Endothelial cell of umbilical vein (primary cell): ENCODE data around the gene ALPK1. TPM values are rescaled to one million over a fixed set of nuclear protein-coding genes. Genes with fewer than 3 reads are reported as not detected.

Experiments
- BruUV-seq: library from RNA; stranded (reverse); fragments of 400-500 nt; replicated peaks from 2 replicates; lab custom pipeline; 2021; lab: Mats Ljungman, UMichigan
- CTCF ChIA-PET: fragments of 300-600, 350-600 bp; sonication (Branson Sonifier 250); formaldehyde crosslinking; loops from one replicate; lab custom pipeline; 2021; ENCODE audit warnings: antibody characterized with exemption, inconsistent platforms; lab: Charles Lee
- POLR2A ChIA-PET: fragments of 300-600, 350-600 bp; sonication (Branson Sonifier 250); formaldehyde crosslinking; loops from one replicate; lab custom pipeline; 2021; ENCODE audit warnings: antibody characterized with exemption, inconsistent platforms; lab: Charles Lee
- DNase-seq: peaks from one replicate; pipeline ENCODE4 v3.0.0-alpha.2; 2011; ENCODE audit warnings: low read depth, low spot score
- FAIRE-seq: peaks from 2 replicates; lab custom pipeline; 2011; peaks lifted over from hg19 to GRCh38; lab: Jason Lieb, UNC
- H2AFZ ChIP-seq: 2 replicates; pipeline ENCODE4 v1.6.0; 2012; ENCODE audit warnings: low read depth, low read length, control low read depth, inconsistent platforms
- H3K27ac ChIP-seq: 2 replicates; pipeline ENCODE4 v1.5.1; 2011; ENCODE audit warnings: low read depth, mild to moderate bottlenecking, control low read depth, low read length, moderate library complexity; ENCODE audit not compliant: insufficient read depth
- H3K27me3 ChIP-seq, 2 experiments: 2 replicates each; pipeline versions ENCODE4 v1.6.0 to v1.6.1; 2011; ENCODE audit warnings: low read length in 2 of 2, mixed read lengths in 1 of 2; ENCODE audit not compliant: control insufficient read depth in 2 of 2, insufficient read depth in 2 of 2
- H3K36me3 ChIP-seq, 2 experiments: 2 replicates in 1 of 2; 3 replicates in 1 of 2; pipeline ENCODE4 v1.5.1; 2011; ENCODE audit warnings: low read length in 2 of 2, mild to moderate bottlenecking in 1 of 2, moderate library complexity in 1 of 2; ENCODE audit not compliant: control insufficient read depth in 2 of 2, insufficient read depth in 2 of 2; ENCODE audit errors: extremely low read depth in 1 of 2
- H3K4me1 ChIP-seq: 3 replicates; pipeline ENCODE4 v1.5.1; 2011; ENCODE audit warnings: mild to moderate bottlenecking, low read length; ENCODE audit not compliant: control insufficient read depth, insufficient read depth; ENCODE audit errors: extremely low read depth
- H3K4me2 ChIP-seq: 2 replicates; pipeline ENCODE4 v1.6.1; 2011; ENCODE audit warnings: low read length, control low read depth, mixed read lengths; ENCODE audit not compliant: insufficient read depth
- H3K4me3 ChIP-seq, 3 experiments: fragments of 200-600 bp in 1 of 3; sonication (generic), shearing (Covaris generic) in 1 of 3; replicated peaks in 1 of 3; 2 replicates each; pipeline ENCODE4 v1.5.1; 2011 to 2016; ENCODE audit warnings: control low read depth in 3 of 3, low read length in 3 of 3, mild to moderate bottlenecking in 2 of 3, inconsistent platforms in 1 of 3, low read depth in 1 of 3, moderate library complexity in 1 of 3; ENCODE audit not compliant: insufficient read depth in 1 of 3
- H3K79me2 ChIP-seq: 2 replicates; pipeline ENCODE4 v1.6.0; 2012; ENCODE audit warnings: low read length, inconsistent platforms; ENCODE audit not compliant: control insufficient read depth, insufficient read depth
- H3K9ac ChIP-seq: replicated peaks from 2 replicates; pipeline ENCODE3; 2011; ENCODE audit warnings: low read length, control low read depth; ENCODE audit not compliant: insufficient read depth; ENCODE audit errors: extremely low read depth
- H3K9me1 ChIP-seq: replicated peaks from 3 replicates; pipeline ENCODE4 v1.6.0; 2011; ENCODE audit warnings: mild to moderate bottlenecking, low read length; ENCODE audit not compliant: control insufficient read depth, insufficient read depth; ENCODE audit errors: extremely low read depth
- H3K9me3 ChIP-seq: replicated peaks from 2 replicates; pipeline ENCODE4 v1.5.1; 2012; ENCODE audit warnings: low read length, inconsistent platforms; ENCODE audit not compliant: control insufficient read depth, insufficient read depth
- H4K20me1 ChIP-seq: replicated peaks from 2 replicates; pipeline ENCODE3; 2011; ENCODE audit warnings: mild to moderate bottlenecking, low read length; ENCODE audit not compliant: control insufficient read depth, insufficient read depth; ENCODE audit errors: extremely low read depth
- EZH2 ChIP-seq: IDR thresholded peaks from 2 replicates; pipeline ENCODE4 v1.6.1; 2012; ENCODE audit warnings: borderline replicate concordance, low read depth, mild to moderate bottlenecking, moderate library complexity, low read length, inconsistent platforms; ENCODE audit not compliant: severe bottlenecking
- FOS ChIP-seq: IDR thresholded peaks from 2 replicates; pipeline ENCODE4 v1.6.1; 2011; ENCODE audit warnings: mild to moderate bottlenecking, low read length, moderate library complexity, borderline replicate concordance; ENCODE audit not compliant: insufficient read depth
- GATA2 ChIP-seq: IDR thresholded peaks from 2 replicates; pipeline ENCODE4 v1.7.0; 2011; ENCODE audit warnings: low read depth, mild to moderate bottlenecking, moderate library complexity, mixed read lengths, low read length; ENCODE audit not compliant: insufficient read length, insufficient read depth
- JUN ChIP-seq: IDR thresholded peaks from 2 replicates; pipeline ENCODE4 v1.6.1; 2011; ENCODE audit warnings: borderline replicate concordance, low read depth; ENCODE audit not compliant: insufficient read length, insufficient read depth
- MYC ChIP-seq: IDR thresholded peaks from one replicate; pipeline ENCODE4 v1.6.1; 2011; ENCODE audit warnings: mild to moderate bottlenecking, low read depth, low read length
- POLR2A ChIP-seq: IDR thresholded peaks from 2 replicates; pipeline ENCODE4 v1.6.1; 2012; ENCODE audit warnings: low read depth, mild to moderate bottlenecking, control low read depth, low read length
- POLR2AphosphoS5 ChIP-seq: IDR thresholded peaks from 2 replicates; pipeline ENCODE4 v1.6.1; 2012; ENCODE audit warnings: low read depth, mild to moderate bottlenecking, control low read depth, low read length, moderate library complexity; ENCODE audit not compliant: insufficient read depth
- dilution Hi-C: fragments of 300-500 bp; cut with MboI; formaldehyde crosslinking; loops from one replicate; pipeline ENCODE4 v1.15.0; 2019; ENCODE audit warnings: low sequenced_read_pairs; ENCODE audit not compliant: extremely low pct_ligation_motif_present
- intact Hi-C: fragments of 100-400 bp; cut with micrococcal nuclease; formaldehyde crosslinking; loops from one replicate; pipeline ENCODE4 v1.10.0; 2022
- polyA plus RNA-seq, 4 experiments: library from polyadenylated mRNA; depleted of rRNA in 3 of 4; stranded (reverse) in 3 of 4; unstranded in 1 of 4; fragments of >200 nt; gene quantifications; 2 replicates each; pipeline versions ENCODE4 v1.2.1 to v1.2.3, GENCODE V29; 2011 to 2012; ENCODE audit warnings: missing spikeins in 1 of 4
- total RNA-seq: library from RNA; stranded (reverse); gene quantifications from 2 replicates; pipeline ENCODE4 v1.2.3, GENCODE V29; 2021
- TF ChIP-seq, protein P1 (sequence below): IDR thresholded peaks from 2 replicates; pipeline ENCODE4 v1.6.1; 2011; ENCODE audit not compliant: insufficient read depth, insufficient read length
- TF ChIP-seq, protein P2 (sequence below), 2 donors: IDR thresholded peaks; 1 replicate in 1 of 2; 2 replicates in 1 of 2; pipeline ENCODE4 v1.5.1; 2011; ENCODE audit warnings: low read length in 2 of 2, mild to moderate bottlenecking in 2 of 2, moderate library complexity in 2 of 2, control low read depth in 1 of 2, inconsistent platforms in 1 of 2, low read depth in 1 of 2; ENCODE audit not compliant: insufficient read depth in 1 of 2; ENCODE audit errors: extremely low read depth in 1 of 2

Gene ALPK1
- total and polyA plus RNA-seq, 2 donors (not counting 3 experiments of a cell fraction or from before 2014, with no cell fraction given): 1.4 to 5.5 TPM

DNA sequence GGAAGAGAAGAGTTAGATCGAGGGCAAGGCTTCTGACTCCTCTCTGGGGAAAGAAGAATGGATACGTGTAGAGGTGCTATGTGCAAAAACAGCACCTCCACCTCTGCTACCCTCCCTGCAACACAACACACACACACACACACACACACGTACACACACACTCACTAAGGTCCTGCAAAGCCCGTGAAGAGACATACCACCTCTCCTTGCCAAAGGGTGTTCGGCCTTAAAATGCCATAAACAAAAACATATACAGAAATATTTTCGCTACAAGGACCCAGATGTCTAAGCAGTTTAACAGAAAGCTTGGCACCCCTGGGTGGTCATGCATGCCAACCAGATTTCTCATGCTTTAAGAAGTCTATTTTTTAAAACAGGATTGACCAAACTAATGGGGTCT is 13.0 kb upstream of the ALPK1 start:
- no peak overlapping the region for H3K27ac ChIP-seq

More for the DNA sequence above, 13.0 kb upstream of the ALPK1 start:
- H3K4me3 ChIP-seq: peak overlapping the region in 2 of 3 experiments; percentile 77 to 92
- H3K4me2 ChIP-seq: peak overlapping the region; percentile 94
- H3K9ac ChIP-seq: peak overlapping the region; percentile 23
- DNase-seq (peak; percentile 33), FAIRE-seq (peak; percentile 42)
- ChIA-PET POLR2A (no interaction called here), CTCF (interaction anchor here (0.7 to 1.5 kb wide), 3 partner anchors 47 to 478 kb away, joined by 3 to 6 read pairs (median 5); no protein-coding TSS in a partner anchor)
- H3K9me3 ChIP-seq: no peaks in the 10 kb centered on the region
- no peaks in the 10 kb centered on the region for H4K20me1 ChIP-seq
- no peaks in the 10 kb centered on the region for H3K9me1 ChIP-seq
- peaks cover 40% of the 10 kb centered on the region for H3K79me2 ChIP-seq
- peaks cover 16% of the 10 kb centered on the region for H3K4me1 ChIP-seq
- intact Hi-C loops (loop anchor here (2.0 kb wide), 3 partner anchors 13 to 137 kb away; no protein-coding TSS in a partner anchor), dilution Hi-C loops (no loop called here)
- no peak overlapping the region for H2AFZ ChIP-seq
- no peaks in the 10 kb centered on the region for H3K36me3 ChIP-seq
- no peaks in the 10 kb centered on the region for H3K27me3 ChIP-seq
- BruUV-seq: no TSS peak
- no peak for TF ChIP-seq EZH2
- TF ChIP-seq, protein P1, sequence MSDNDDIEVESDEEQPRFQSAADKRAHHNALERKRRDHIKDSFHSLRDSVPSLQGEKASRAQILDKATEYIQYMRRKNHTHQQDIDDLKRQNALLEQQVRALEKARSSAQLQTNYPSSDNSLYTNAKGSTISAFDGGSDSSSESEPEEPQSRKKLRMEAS: no peak
- no peak for TF ChIP-seq GATA2
- TF ChIP-seq JUN: no peak
- no peak for TF ChIP-seq MYC
- TF ChIP-seq POLR2AphosphoS5: no peak
- TF ChIP-seq, protein P2, sequence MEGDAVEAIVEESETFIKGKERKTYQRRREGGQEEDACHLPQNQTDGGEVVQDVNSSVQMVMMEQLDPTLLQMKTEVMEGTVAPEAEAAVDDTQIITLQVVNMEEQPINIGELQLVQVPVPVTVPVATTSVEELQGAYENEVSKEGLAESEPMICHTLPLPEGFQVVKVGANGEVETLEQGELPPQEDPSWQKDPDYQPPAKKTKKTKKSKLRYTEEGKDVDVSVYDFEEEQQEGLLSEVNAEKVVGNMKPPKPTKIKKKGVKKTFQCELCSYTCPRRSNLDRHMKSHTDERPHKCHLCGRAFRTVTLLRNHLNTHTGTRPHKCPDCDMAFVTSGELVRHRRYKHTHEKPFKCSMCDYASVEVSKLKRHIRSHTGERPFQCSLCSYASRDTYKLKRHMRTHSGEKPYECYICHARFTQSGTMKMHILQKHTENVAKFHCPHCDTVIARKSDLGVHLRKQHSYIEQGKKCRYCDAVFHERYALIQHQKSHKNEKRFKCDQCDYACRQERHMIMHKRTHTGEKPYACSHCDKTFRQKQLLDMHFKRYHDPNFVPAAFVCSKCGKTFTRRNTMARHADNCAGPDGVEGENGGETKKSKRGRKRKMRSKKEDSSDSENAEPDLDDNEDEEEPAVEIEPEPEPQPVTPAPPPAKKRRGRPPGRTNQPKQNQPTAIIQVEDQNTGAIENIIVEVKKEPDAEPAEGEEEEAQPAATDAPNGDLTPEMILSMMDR (IDR thresholded peaks at IDR 0.05; ENCODE audit: extremely low read depth in 1 of 2, insufficient read depth in 1 of 2, low read depth in 1 of 2, low read length in 2 of 2): no peak
- no peak for TF ChIP-seq FOS
- no peak for TF ChIP-seq POLR2A
